ENCODE results near the gene SOX21.

Gene SOX21

GRCh38 chr13:94674609-94675348 is 37.6 kb downstream of the SOX21 start:
- DNase-seq: no peak

GRCh38 chr13:94673851-94674250 is 38.5 kb downstream of the SOX21 start:
- DNase-seq: no peak

GRCh38 chr13:94672400-94672799 is 39.9 kb downstream of the SOX21 start:
- no peak for DNase-seq

GRCh38 chr13:94667190-94667589 is 45.2 kb downstream of the SOX21 start:
- DNase-seq: no peak

- DNase-seq: no peak
Measured at GRCh38 chr13:94666065-94666464, 46.3 kb downstream of the SOX21 start.

- DNase-seq: no peak
Measured at GRCh38 chr13:94664889-94665288, 47.5 kb downstream of the SOX21 start.

GRCh38 chr13:94662274-94662945 is 49.9 kb downstream of the SOX21 start:
- DNase-seq: no peak

GRCh38 chr13:94661406-94661805 is 50.9 kb downstream of the SOX21 start:
- no peak for DNase-seq

GRCh38 chr13:94660695-94661326 is 51.5 kb downstream of the SOX21 start:
- no peak for DNase-seq

Data from NCI-H524 treated with DMSO at 0.1 percent for 48 hours (cell line).